PFSK-1 (cell line): ENCODE results near the gene SLC7A1.

Experiments used
- POLR2AphosphoS5 ChIP-seq: IDR thresholded peaks from 2 replicates; pipeline ENCODE4 v1.6.1; 2012; ENCODE audit warnings: low read depth, mild to moderate bottlenecking, control low read depth, low read length, moderate library complexity
- SIN3A ChIP-seq: IDR thresholded peaks from 2 replicates; pipeline ENCODE4 v1.6.1; 2012; ENCODE audit warnings: mild to moderate bottlenecking, low read length, moderate library complexity, borderline replicate concordance; ENCODE audit not compliant: insufficient read depth
- TAF1 ChIP-seq: IDR thresholded peaks from 2 replicates; pipeline ENCODE4 v1.6.1; 2012; ENCODE audit warnings: low read length, control low read depth, borderline replicate concordance; ENCODE audit not compliant: insufficient read depth
- TF ChIP-seq, protein P1 (sequence below), 2 experiments: IDR thresholded peaks; 2 replicates each; pipeline versions ENCODE4 v1.6.1 to v1.8.0; 2011 to 2012; ENCODE audit warnings: low read depth in 2 of 2, low read length in 2 of 2, control low read depth in 1 of 2, inconsistent platforms in 1 of 2, mild to moderate bottlenecking in 1 of 2, moderate library complexity in 1 of 2; ENCODE audit not compliant: insufficient read depth in 1 of 2

- no peak for TF ChIP-seq POLR2AphosphoS5
- TF ChIP-seq SIN3A, result no peak
- TF ChIP-seq TAF1, result no peak
- TF ChIP-seq, protein P1, sequence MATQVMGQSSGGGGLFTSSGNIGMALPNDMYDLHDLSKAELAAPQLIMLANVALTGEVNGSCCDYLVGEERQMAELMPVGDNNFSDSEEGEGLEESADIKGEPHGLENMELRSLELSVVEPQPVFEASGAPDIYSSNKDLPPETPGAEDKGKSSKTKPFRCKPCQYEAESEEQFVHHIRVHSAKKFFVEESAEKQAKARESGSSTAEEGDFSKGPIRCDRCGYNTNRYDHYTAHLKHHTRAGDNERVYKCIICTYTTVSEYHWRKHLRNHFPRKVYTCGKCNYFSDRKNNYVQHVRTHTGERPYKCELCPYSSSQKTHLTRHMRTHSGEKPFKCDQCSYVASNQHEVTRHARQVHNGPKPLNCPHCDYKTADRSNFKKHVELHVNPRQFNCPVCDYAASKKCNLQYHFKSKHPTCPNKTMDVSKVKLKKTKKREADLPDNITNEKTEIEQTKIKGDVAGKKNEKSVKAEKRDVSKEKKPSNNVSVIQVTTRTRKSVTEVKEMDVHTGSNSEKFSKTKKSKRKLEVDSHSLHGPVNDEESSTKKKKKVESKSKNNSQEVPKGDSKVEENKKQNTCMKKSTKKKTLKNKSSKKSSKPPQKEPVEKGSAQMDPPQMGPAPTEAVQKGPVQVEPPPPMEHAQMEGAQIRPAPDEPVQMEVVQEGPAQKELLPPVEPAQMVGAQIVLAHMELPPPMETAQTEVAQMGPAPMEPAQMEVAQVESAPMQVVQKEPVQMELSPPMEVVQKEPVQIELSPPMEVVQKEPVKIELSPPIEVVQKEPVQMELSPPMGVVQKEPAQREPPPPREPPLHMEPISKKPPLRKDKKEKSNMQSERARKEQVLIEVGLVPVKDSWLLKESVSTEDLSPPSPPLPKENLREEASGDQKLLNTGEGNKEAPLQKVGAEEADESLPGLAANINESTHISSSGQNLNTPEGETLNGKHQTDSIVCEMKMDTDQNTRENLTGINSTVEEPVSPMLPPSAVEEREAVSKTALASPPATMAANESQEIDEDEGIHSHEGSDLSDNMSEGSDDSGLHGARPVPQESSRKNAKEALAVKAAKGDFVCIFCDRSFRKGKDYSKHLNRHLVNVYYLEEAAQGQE (IDR thresholded peaks at IDR 0.05; ENCODE audit: insufficient read depth in 1 of 2, low read depth in 2 of 2, low read length in 2 of 2), result no peak
Observed at GRCh38 chr13:29487466-29488454, 107.7 kb downstream of the SLC7A1 start.
